Measurements from ENCODE around the gene KRTAP1-1.

Gene KRTAP1-1

DNA sequence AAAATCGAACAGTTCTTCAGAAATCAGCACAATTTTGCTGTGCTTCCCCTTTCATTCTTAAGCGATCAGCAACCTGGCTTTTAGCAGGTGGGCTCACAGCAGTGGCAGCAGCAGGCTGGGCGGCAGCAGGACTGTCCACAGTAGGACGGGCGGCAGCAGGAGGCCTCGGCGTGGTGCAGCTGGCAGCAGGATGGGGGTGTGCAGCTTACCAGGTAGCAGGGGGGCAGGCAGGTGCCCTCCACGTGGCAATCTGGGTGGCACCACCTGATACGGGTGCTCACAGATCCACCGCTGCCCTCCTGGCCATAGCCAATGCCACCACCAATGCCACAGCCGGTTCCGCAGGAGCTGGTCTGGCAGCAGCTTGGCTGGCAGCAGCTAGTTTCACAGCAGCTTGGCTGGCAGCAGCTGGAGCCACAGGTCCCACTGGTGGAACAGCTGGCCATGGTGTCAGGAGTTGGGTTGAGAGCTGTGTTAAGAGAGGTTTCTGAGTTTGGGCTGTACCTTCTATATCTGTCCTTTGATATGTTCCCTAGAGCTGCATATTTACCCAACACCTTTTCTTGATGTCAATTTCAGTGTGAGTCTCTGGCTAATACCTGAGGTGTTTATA lies 11.5 kb downstream of the KRTAP1-1 start, which contains the start of gene KRTAP1-4:
TSS of gene KRTAP1-4 (minus strand) at position 563 of the 613 bp plus-strand sequence. CDS start at position 446, 117 bp downstream.
- H4K20me1 ChIP-seq (ENCODE audit: control insufficient read depth, insufficient read depth, low read depth, low read length) = no peaks in the 10 kb centered on the region
- H3K36me3 ChIP-seq (ENCODE audit: control insufficient read depth, low read length) = no peaks in the 10 kb centered on the region
- no peak within 1 kb of the TSS for H3K4me2 ChIP-seq (ENCODE audit: low read length)
- H3K9me3 ChIP-seq (ENCODE audit: control insufficient read depth, insufficient read depth, low read length) = no peaks in the 10 kb centered on the region
- no peaks in the 10 kb centered on the region for H3K27me3 ChIP-seq (ENCODE audit: control insufficient read depth, low read length)
- TF ChIP-seq, protein P1, sequence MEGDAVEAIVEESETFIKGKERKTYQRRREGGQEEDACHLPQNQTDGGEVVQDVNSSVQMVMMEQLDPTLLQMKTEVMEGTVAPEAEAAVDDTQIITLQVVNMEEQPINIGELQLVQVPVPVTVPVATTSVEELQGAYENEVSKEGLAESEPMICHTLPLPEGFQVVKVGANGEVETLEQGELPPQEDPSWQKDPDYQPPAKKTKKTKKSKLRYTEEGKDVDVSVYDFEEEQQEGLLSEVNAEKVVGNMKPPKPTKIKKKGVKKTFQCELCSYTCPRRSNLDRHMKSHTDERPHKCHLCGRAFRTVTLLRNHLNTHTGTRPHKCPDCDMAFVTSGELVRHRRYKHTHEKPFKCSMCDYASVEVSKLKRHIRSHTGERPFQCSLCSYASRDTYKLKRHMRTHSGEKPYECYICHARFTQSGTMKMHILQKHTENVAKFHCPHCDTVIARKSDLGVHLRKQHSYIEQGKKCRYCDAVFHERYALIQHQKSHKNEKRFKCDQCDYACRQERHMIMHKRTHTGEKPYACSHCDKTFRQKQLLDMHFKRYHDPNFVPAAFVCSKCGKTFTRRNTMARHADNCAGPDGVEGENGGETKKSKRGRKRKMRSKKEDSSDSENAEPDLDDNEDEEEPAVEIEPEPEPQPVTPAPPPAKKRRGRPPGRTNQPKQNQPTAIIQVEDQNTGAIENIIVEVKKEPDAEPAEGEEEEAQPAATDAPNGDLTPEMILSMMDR (IDR thresholded peaks at IDR 0.05; ENCODE audit: low read depth, low read length, poor library complexity, severe bottlenecking) = no peak
- TF ChIP-seq EZH2phosphoT487 (IDR thresholded peaks at IDR 0.05; ENCODE audit: borderline replicate concordance, low read length) = no peak
- no peaks in the 10 kb centered on the region for H3F3A ChIP-seq (ENCODE audit: control insufficient read depth, insufficient read depth)
- no peaks in the 10 kb centered on the region for H3K9me2 ChIP-seq (replicated peaks; ENCODE audit: control insufficient read depth, low read length)
- H3K4me1 ChIP-seq (ENCODE audit: control insufficient read depth, low read length) = no peaks in the 10 kb centered on the region
- no peaks in the 10 kb centered on the region for H3K79me2 ChIP-seq (ENCODE audit: control insufficient read depth, low read length)
- no peak within 1 kb of the TSS for H3K4me3 ChIP-seq (ENCODE audit: low read length)
- no peak within 1 kb of the TSS for H3K27ac ChIP-seq (ENCODE audit: low read depth, low read length)

GRCh38 chr17:41026715-41027471 lies 14.4 kb downstream of the KRTAP1-1 start, which contains the start of gene KRTAP1-5:
KRTAP1-5 (minus strand) TSS chr17:41027208; CDS start chr17:41027155, 53 bp downstream.
- no peak within 1 kb of the TSS for H3K4me3 ChIP-seq (ENCODE audit: low read length)
- no peaks in the 10 kb centered on the region for H3K36me3 ChIP-seq (ENCODE audit: control insufficient read depth, low read length)
- H3K4me1 ChIP-seq (ENCODE audit: control insufficient read depth, low read length) = no peaks in the 10 kb centered on the region
- no peaks in the 10 kb centered on the region for H3F3A ChIP-seq (ENCODE audit: control insufficient read depth, insufficient read depth)
- H3K27ac ChIP-seq (ENCODE audit: low read depth, low read length) = no peak within 1 kb of the TSS
- H4K20me1 ChIP-seq (ENCODE audit: control insufficient read depth, insufficient read depth, low read depth, low read length) = no peaks in the 10 kb centered on the region
- no peaks in the 10 kb centered on the region for H3K9me3 ChIP-seq (ENCODE audit: control insufficient read depth, insufficient read depth, low read length)
- TF ChIP-seq EZH2phosphoT487 (IDR thresholded peaks at IDR 0.05; ENCODE audit: borderline replicate concordance, low read length) = no peak
- TF ChIP-seq, protein P1 (IDR thresholded peaks at IDR 0.05; ENCODE audit: low read depth, low read length, poor library complexity, severe bottlenecking) = no peak
- H3K27me3 ChIP-seq (ENCODE audit: control insufficient read depth, low read length) = no peaks in the 10 kb centered on the region
- H3K9me2 ChIP-seq (replicated peaks; ENCODE audit: control insufficient read depth, low read length) = no peaks in the 10 kb centered on the region
- H3K79me2 ChIP-seq (ENCODE audit: control insufficient read depth, low read length) = no peaks in the 10 kb centered on the region
- no peak within 1 kb of the TSS for H3K4me2 ChIP-seq (ENCODE audit: low read length)

- no peaks in the 10 kb centered on the region for H3K4me1 ChIP-seq (ENCODE audit: control insufficient read depth, low read length)
- no peaks in the 10 kb centered on the region for H3K9me3 ChIP-seq (ENCODE audit: control insufficient read depth, insufficient read depth, low read length)
- no peaks in the 10 kb centered on the region for H4K20me1 ChIP-seq (ENCODE audit: control insufficient read depth, insufficient read depth, low read depth, low read length)
- H3K27ac ChIP-seq (ENCODE audit: low read depth, low read length) = no peak overlapping the region
- H3K27me3 ChIP-seq (ENCODE audit: control insufficient read depth, low read length) = no peaks in the 10 kb centered on the region
- no peaks in the 10 kb centered on the region for H3F3A ChIP-seq (ENCODE audit: control insufficient read depth, insufficient read depth)
- TF ChIP-seq EZH2phosphoT487 (IDR thresholded peaks at IDR 0.05; ENCODE audit: borderline replicate concordance, low read length) = no peak
- TF ChIP-seq, protein P1 (IDR thresholded peaks at IDR 0.05; ENCODE audit: low read depth, low read length, poor library complexity, severe bottlenecking) = no peak
- no peaks in the 10 kb centered on the region for H3K36me3 ChIP-seq (ENCODE audit: control insufficient read depth, low read length)
- H3K9me2 ChIP-seq (replicated peaks; ENCODE audit: control insufficient read depth, low read length) = no peaks in the 10 kb centered on the region
- no peak overlapping the region for H3K4me3 ChIP-seq (ENCODE audit: low read length)
- no peaks in the 10 kb centered on the region for H3K79me2 ChIP-seq (ENCODE audit: control insufficient read depth, low read length)
- no peak overlapping the region for H3K4me2 ChIP-seq (ENCODE audit: low read length)
Observed at GRCh38 chr17:41024697-41025096, 16.6 kb downstream of the KRTAP1-1 start.
